HG02678 (cell line): Measurements from ENCODE around the gene CSNK2A1.

Experiments
- ATAC-seq: cut with Tn5 transposase; IDR thresholded peaks from one replicate; pipeline ENCODE4 v1.9.1; 2021; ENCODE audit warnings: mild to moderate bottlenecking, moderate library complexity; ENCODE audit not compliant: unreplicated experiment

The CSNK2A1 gene

GRCh38 chr20:433300-433975 lies 110.2 kb downstream of the CSNK2A1 start:
- ATAC-seq, result peak; percentile 83

GRCh38 chr20:432677-433299 lies 110.8 kb downstream of the CSNK2A1 start:
- no peak for ATAC-seq

DNA sequence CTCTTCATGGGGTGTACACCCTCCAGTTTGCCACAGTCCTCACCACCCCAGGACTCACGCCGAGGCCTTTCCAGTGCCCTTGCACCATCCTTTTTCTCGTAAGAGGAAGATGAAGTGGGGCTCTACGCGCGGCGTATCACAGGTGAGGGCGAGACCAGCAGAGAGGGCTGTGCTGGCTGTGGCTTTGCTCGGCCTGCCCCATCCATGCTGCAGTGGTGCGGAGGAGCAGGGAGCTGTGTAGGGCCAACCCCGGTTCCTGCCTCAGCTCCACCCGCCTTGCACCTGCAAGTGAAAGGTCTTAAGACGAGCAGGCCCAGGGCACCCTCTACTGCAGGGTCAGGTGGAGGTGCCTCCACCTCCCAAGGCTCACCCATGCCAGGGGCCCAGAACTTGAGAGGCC lies 111.4 kb downstream of the CSNK2A1 start:
- ATAC-seq, result no peak

GRCh38 chr20:431012-431904 lies 112.3 kb downstream of the CSNK2A1 start:
- ATAC-seq, result no peak

DNA sequence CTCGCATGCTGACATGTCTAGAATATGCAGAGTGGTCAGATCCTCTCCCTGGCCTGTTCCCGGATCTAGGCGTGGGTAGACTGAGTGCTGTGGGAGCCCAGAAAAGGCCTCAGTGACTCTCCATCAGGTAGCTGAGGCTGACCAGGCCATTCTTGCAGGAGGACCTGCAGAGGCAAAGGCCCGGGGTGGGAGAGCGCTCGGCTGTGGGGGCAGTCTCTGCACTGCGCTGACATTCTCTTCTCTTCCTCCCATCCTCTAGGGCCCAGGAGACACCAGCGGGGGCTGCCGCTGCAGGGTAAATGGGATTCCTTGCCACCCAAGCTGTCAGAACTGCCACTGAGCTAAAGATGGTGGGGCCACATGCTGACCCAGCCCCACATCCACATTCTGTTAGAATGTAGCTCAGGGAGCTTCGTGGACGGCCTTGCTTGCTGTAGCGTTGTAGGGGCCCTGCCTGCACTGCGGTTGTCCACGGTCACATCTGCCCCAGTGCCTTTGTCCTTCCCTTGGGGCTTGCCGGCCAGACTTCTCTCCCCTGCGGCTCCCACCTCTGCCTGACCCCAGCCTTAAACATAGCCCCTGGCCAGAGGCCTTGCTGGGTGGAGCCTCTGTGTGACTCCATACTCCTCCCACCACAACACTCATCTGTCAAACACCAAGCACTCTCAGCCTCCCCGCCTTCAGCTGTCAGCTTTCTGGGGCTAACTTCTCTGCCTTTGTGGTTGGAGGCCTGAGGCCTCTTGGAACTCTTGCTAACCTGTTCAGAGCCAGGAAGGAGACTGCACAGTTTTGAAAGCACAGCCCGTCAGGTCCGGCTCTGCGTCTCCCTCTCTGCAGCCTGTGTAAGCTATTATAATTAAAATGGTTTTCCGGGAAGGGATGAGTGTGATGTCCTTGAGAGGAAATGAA lies 113.2 kb downstream of the CSNK2A1 start:
- ATAC-seq, result no peak

GRCh38 chr20:428658-429200 lies 114.9 kb downstream of the CSNK2A1 start:
- ATAC-seq, result no peak

GRCh38 chr20:427849-428657 lies 115.5 kb downstream of the CSNK2A1 start:
- ATAC-seq, result no peak

GRCh38 chr20:427401-427800 lies 116.2 kb downstream of the CSNK2A1 start:
- no peak for ATAC-seq

DNA sequence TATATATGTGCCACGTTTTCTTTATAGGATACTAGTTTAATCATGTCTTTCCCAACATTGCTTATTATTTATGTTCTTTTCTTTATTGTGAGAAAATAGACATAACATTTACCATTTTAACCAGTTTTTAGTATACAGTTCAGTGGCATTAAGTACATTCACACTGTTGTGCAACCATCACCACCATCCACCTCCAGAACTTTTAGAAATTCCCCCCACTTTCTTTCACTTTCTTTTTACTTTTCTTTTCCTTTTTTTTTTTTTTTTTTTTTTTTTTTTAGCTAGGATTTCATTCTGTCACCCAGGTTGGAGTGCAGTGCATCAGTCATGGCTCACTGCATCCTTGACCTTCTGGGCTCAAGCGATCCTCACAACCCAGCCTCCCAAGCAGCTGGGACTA lies 117.0 kb downstream of the CSNK2A1 start:
- ATAC-seq, result no peak
